Melanocyte of skin (primary cell): ENCODE measurements around the gene TRAF7. TPM values are rescaled to one million over a fixed set of nuclear protein-coding genes. Genes with fewer than 3 reads are reported as not detected.

Source experiments
- small RNA-seq, 2 donors: library from RNA; depleted of rRNA; stranded (forward); fragments of <200 nt; gene quantifications; one replicate each; pipeline ENCODE3, GENCODE V24; 2012
- total RNA-seq, 2 donors: library from RNA; depleted of rRNA; stranded (reverse); fragments of >200 nt; gene quantifications; 2 replicates each; pipeline ENCODE4 v1.2.3, GENCODE V29; 2012

Gene TRAF7
- total RNA-seq: 10 to 100 TPM; 44.4 to 53.9 TPM

DNA sequence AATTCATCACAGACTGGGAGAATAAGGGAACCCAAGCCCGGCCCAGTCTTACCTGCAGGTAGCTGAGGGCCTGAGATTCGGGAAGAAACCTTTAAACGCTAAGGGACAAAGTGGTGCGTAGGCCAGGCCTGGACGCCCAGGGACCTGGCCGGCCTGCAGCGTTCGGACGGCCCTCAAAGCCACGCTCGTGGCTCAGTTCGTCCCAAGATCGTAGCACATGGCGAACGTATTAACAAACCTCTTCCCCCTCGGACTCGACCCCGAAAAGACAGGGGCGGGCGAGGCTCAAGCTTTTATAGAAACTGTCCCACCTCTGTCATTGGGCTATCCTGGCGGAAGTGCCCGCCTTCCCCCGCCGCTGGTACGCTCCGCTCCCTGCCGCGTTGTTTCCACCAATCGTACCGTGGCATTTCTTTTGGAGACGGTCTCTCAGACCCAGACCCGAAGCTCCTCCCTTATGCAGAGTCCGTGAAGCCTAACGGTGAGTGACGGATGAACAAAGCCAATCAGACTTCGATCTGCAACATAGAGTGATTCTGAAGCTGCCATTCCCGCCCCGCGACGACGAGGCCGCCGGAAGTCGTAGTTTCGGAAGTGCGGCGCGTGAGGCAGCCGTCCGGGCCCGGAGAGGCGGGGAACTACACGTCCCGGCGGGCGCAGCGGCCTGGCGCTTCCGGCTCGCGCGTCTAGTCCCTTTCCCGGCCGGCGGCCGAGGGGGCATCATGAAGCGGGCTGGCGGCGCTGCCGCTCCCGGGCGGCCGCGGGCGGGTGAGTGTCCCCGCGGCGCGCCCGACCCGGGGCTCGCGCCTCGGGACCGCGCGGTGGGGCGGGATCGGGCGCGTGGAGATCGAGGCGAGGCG is at the start of gene TRAF7:
Gene TRAF7 (plus strand): TSS at position 692 of the 860 bp plus-strand sequence. CDS start 8,139 bp downstream, outside the sequence.

DNA sequence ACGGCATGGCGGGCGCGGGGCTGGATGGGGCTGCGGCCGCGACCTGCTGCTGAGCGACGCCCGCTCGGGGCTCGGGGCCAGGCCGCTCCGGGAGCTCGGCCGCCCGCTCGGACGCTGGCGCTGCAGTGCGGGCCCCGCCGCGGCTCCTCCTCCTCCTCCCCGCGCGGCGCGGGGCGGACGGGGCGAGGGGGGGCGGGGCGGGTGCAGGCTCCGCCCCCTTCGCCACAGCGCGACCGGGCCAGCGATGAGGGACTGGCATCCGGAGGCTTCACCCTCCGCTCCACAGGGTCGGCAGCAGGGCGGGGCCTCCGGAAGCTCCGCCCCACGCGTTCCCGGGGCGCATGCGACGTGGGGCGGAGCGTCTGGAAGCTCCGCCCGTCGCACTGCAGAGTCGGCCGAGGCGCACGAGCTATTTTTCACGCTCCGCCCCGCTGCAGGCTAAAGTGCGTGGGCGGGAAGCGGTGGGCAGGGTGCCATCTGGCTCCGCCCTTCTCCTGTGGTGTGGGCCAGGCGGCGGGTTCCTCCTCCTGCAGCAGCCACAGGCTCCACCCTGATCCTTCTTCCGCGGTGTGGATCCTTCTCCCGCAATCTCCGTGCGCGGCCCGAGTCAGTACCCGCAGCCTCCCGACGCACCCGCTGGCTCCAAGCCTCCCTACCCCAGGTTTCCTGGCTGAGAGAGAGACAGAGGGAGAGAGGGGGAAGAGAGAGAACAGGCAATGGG is 19.7 kb upstream of the TRAF7 start, which contains the start of gene PKD1:
Gene PKD1 (minus strand): TSS at position 129 of the 721 bp plus-strand sequence. CDS start 209 bp downstream, outside the sequence.

DNA sequence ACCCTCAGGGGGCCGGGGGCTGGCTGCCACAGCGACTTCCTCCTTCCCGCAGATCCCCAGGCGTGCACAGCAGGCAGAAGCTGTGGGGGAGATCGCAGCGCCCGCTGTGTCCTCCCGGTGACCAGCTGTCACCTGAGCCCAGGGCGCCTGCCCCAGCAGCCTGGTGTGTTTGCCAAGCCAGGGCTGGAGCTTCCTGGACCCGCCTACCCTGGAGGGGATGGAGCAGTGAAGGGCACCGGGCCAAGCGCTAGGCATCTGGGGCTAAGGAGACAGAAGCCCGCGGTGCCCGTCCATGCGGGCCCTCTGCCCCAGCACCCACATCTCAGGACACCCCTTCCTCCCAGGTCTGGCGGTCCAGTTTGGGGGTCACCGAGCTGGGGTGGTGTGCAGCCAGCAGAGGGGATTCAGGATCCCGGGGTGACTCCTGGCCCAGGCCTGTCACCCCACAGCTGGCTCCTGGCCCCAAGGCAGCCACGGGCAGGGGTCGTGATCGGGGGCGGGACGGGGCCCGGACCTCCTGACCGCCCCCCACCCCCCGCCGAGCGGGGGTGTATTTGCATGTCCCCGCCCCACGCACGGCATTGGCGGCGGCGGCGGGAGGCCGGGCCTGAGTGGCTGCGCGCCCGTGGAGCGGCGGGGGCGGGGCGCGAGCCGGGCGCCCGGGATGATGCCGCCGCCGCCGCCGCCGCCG is 7.5 kb upstream of the TRAF7 start, which contains the start of gene RAB26:
Gene RAB26 (plus strand): TSS at position 645 of the 691 bp plus-strand sequence. CDS start 159 bp downstream, outside the sequence.

DNA sequence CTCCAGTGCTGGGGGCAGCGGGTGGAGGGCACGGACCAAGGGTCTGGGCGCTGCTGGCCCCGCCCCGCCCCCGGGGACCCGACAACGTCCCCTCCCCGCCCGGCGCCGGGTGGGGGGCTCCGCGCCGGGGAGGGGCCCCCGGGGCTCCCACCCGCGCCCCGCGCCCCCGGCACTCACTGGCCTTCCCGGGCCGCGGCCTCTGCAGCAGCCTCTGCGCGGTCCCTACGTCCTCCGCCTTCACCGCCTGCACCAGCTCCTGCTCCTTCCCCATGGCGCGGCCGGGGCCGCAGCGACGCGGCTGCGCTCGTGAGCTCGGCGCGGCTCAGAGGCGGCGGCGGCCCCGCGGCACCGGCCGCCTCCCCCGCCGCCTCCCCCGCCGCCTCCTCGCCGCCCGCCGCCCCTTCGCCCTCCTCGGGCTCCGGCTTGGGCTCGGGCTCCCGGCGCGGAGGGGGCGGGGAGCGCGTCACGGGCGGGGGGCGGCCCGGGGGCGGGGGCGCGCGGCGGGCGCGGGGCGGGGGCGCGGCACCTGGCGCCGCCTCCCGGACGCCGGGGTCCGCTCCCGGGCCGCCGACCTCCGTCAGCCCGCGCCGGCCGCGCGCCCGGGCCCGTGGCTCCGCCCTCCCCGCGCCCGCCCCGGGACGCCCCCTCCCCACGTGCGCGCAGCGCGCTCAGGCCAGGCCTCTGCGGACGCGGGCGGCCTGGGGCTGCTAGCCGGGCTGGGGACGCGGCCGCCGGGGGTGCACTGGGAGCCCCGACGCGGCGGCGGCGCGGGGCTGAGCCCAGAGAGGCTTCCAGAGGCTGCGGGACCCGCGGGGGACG is 40.8 kb downstream of the TRAF7 start, which contains the start of gene CASKIN1:
Gene CASKIN1 (minus strand): TSS at position 444 of the 819 bp plus-strand sequence. CDS start 173 bp downstream, at position 271.

DNA sequence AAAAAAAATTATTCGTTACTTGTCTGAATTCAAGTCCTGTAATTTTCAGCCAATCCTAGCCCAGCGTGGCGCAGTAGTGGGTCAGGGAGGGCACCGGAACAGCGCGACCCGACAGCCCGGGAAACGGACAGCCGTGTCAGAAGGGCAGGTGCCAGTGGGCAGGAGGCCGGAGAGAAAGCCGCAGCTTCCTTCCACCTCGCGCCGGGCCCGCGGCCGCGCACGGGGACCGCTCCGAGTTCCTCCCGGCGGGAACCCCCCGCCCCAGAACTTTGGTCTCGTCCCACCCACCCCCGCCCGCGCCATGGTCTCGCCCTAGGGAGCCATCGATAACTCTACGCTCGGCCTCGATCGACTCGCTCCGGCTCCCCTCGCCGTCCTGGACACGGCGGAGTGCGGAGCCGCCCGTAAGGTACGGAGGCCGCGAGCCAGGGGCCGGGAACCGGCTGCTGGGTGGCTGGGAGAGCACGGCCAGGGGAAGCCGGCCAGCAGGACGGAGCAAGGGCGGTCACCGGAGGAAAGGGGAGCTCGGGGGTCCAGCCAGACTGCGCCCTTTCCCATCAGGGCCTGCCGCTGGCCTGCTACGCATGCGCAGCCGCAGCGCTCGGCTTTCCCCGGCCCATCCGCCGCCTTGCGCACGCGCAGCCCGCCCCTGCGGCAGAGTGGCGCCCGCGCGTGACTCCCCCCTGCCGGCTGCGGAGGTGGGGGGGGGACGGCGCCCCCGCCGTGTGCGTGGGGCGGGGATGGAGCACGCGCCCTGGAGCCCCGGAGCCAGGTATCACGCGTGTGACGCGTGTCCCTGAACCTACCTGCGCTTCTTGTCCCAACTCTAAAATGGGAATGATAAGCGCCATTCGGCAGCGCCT is 49.8 kb downstream of the TRAF7 start, which contains the start of gene MLST8:
Gene MLST8 (plus strand): TSS at position 351 of the 863 bp plus-strand sequence. CDS start 632 bp downstream, outside the sequence.

DNA sequence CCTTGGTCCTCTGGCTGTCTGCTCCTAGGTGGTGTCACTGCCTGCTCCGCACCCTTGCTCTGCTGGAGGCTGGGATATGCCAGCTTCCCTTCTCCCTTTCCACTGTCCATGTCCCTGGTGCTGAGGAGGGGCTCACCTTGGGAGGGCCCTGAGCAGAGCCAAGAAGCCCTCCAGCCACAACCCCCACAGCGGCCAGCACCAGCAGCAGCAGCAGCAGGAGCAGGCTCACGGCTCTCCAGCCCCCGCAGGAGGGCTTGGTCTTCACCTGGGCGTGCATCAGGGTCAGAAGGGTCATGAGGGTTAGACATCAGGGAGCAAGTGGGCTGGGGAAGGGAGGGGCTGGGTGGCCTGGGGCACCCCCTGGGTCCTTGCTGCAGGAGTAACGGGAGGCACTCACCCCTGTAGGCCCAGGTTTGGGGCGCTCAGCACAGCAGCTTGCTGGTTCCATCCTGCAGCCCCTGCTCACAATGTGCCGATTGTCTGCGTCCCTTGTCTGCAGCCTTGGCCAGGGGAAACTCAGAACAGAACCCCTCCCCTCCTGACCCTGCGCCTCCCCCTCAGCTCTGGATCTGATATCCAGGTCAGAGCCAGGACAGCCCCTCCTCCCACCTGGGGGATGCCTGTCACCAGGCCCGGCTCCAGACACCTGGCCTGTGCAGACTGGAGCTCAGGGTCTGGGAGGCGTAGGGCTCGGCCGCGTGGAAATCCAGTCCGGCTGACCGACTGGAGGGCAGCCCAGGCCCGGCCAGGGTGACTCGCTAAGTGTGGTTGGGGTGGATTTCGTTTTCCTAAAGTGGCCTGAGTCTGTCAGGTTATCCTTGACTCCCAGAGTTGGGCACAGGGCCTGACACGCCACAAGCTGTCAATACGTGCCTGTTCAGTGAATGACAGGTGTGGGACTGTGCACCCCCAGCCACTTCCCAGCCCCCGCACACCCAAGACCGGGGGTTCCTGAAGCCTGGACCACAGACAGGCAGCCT is 55.1 kb downstream of the TRAF7 start, which contains the start of gene BRICD5:
Gene BRICD5 (minus strand): TSS at position 478 of the 980 bp plus-strand sequence. CDS start 30 bp downstream, at position 448.

DNA sequence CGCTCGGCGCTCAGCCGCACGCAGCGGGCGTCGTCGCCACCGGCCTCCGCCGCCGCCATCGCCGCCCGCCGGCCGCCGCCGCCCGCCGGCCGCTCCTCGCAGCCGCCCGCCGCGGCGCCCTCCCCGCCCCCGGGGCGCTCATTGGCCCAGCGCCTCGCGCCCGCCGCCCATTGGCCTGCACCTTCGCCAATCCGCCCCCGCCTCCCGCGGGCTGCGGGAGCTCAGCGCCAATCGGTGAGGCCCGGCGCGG is 59.1 kb downstream of the TRAF7 start, which contains the start of gene PGP:
Gene PGP (minus strand): TSS at position 122 of the 250 bp plus-strand sequence. CDS start 63 bp downstream, at position 59.

DNA sequence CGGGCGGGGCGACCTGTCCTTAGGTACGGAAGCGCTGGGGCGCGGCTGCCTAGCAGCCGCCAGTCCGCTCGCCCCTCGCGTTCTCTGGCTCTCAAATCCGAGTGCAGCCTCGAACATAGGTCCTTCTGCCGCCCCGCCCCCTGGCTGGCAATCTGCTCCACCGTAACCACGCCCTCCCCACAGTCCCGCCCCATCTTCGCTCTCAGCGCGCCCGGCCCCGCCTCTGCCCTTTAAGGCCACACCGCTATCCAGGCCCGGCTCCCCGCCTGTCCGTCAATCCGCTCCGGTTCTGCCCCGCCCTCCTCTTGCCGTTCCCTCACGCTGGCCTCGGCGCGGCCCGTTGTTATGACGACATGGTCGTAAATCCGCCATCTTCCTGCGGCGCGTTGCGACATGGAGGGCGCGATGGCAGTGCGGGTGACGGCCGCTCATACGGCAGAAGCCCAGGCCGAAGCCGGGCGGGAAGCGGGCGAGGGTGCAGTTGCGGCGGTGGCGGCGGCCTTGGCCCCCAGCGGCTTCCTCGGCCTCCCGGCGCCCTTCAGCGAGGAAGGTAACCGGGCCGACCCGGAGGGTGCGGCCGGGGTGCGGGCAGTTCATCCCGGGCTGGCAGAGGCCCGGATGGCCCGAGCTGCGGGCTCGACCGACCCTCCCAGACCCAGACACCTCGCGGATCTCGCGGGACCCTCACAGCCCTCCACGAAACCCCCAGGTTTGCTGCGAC is 67.8 kb downstream of the TRAF7 start, which contains the start of gene E4F1:
Gene E4F1 (plus strand): TSS at position 371 of the 721 bp plus-strand sequence. CDS start 23 bp downstream, at position 394.

Small RNA genes lying within 50 kb of the gene (small RNA-seq; reads per million reads assigned to genes)
- 0 reads per million in 2 donors for gene MIR3180-5
- 0 reads per million in 2 donors for gene MIR4516
- 0 reads per million in 2 donors for gene RF00019
- gene SNORD60: 0 reads per million in 2 donors

Other genes with a start within 250 kb of the TRAF7 start
- gene HS3ST6, start 237.4 kb upstream of the TRAF7 start, total RNA-seq: not detected
- gene MSRB1, start 212.6 kb upstream of the TRAF7 start, total RNA-seq: 10 to 100 TPM; 11.4 to 16.0 TPM
- not detected for gene RPL3L, start 201.1 kb upstream of the TRAF7 start, total RNA-seq
- 100 to 1,000 TPM; 131 to 144 TPM for gene NDUFB10, start 196.2 kb upstream of the TRAF7 start, total RNA-seq
- gene RPS2, start 191.0 kb upstream of the TRAF7 start, total RNA-seq: 1,000 to 10,000 TPM in 1 of 2 donors, 100 to 1,000 TPM in 1; 727 to 1,558 TPM
- not detected for gene RNF151, start 188.9 kb upstream of the TRAF7 start, total RNA-seq
- gene TBL3, start 183.7 kb upstream of the TRAF7 start, total RNA-seq: 10 to 100 TPM; 27.5 to 45.0 TPM
- under 1 TPM in 1 of 2 donors, not detected in 1; 0.34 TPM for gene NOXO1, start 174.3 kb upstream of the TRAF7 start, total RNA-seq
- gene GFER, start 171.6 kb upstream of the TRAF7 start, total RNA-seq: 10 to 100 TPM in 1 of 2 donors, 1 to 10 TPM in 1; 9.6 to 13.3 TPM
- under 1 TPM in 1 of 2 donors, not detected in 1; 0.69 TPM for gene SYNGR3, start 165.8 kb upstream of the TRAF7 start, total RNA-seq
- gene ZNF598, start 146.0 kb upstream of the TRAF7 start, total RNA-seq: 10 to 100 TPM; 26.6 to 29.6 TPM
- under 1 TPM in 1 of 2 donors, not detected in 1; 0.33 TPM for gene NPW, start 136.0 kb upstream of the TRAF7 start, total RNA-seq
- gene NHERF2, start 128.9 kb upstream of the TRAF7 start, total RNA-seq: 1 to 10 TPM; 4.1 to 9.7 TPM
- 10 to 100 TPM; 20.0 to 45.3 TPM for gene NTHL1, start 107.9 kb upstream of the TRAF7 start, total RNA-seq
- 10 to 100 TPM; 35.6 to 41.6 TPM for gene TSC2, start 107.8 kb upstream of the TRAF7 start, total RNA-seq
- gene PKD1, start 19.9 kb upstream of the TRAF7 start, total RNA-seq: 10 to 100 TPM; 82.6 to 94.6 TPM
- under 1 TPM; 0.33 to 0.69 TPM for gene RAB26, start 7.2 kb upstream of the TRAF7 start, total RNA-seq
- gene CASKIN1, start 40.8 kb downstream of the TRAF7 start, total RNA-seq: 1 to 10 TPM in 1 of 2 donors, under 1 TPM in 1; 0.34 to 1.7 TPM
- gene MLST8, start 49.7 kb downstream of the TRAF7 start, total RNA-seq: 10 to 100 TPM; 28.6 to 47.6 TPM
- 1 to 10 TPM; 1.3 to 2.1 TPM for gene BRICD5, start 55.1 kb downstream of the TRAF7 start, total RNA-seq
- gene PGP, start 59.1 kb downstream of the TRAF7 start, total RNA-seq: 10 to 100 TPM; 28.9 to 40.6 TPM
- 10 to 100 TPM; 23.4 to 29.6 TPM for gene E4F1, start 67.8 kb downstream of the TRAF7 start, total RNA-seq
- gene DNASE1L2, start 80.7 kb downstream of the TRAF7 start, total RNA-seq: under 1 TPM; under 0.01 to 0.69 TPM
- 10 to 100 TPM; 23.4 to 27.3 TPM for gene ECI1, start 95.8 kb downstream of the TRAF7 start, total RNA-seq
- gene RNPS1, start 112.3 kb downstream of the TRAF7 start, total RNA-seq: 100 to 1,000 TPM in 1 of 2 donors, 10 to 100 TPM in 1; 96.0 to 155 TPM
- gene ABCA3, start 184.9 kb downstream of the TRAF7 start, total RNA-seq: under 1 TPM; under 0.01 to 0.69 TPM